B cell (primary cell): ENCODE measurements around the gene NUDT3. TPM values are rescaled to one million over a fixed set of nuclear protein-coding genes. Genes with fewer than 3 reads are reported as not detected.

ENCODE experiments used
- ATAC-seq: fragments of 200-7000 bp; cut with Tn5 transposase; one replicate; pipeline ENCODE4 v1.10.0; 2021; ENCODE audit warnings: low read depth, mild to moderate bottlenecking, moderate number of reproducible peaks, moderate library complexity
- CTCF ChIA-PET: fragments of 350-600 bp; sonication (Branson Sonifier 250); formaldehyde crosslinking; loops from one replicate; lab custom pipeline; 2021; ENCODE audit warnings: antibody characterized with exemption, inconsistent platforms; lab: Charles Lee
- POLR2A ChIA-PET: fragments of 350-600 bp; sonication (Branson Sonifier 250); formaldehyde crosslinking; loops from one replicate; lab custom pipeline; 2021; ENCODE audit warnings: antibody characterized with exemption; lab: Charles Lee
- DNase-seq: peaks from one replicate; pipeline ENCODE4 v3.0.0; 2013
- H2AFZ ChIP-seq: 2 replicates; pipeline ENCODE4 v1.6.1; 2012; ENCODE audit warnings: mild to moderate bottlenecking, low read depth, low read length; ENCODE audit not compliant: insufficient read depth, poor library complexity, severe bottlenecking
- H3K27ac ChIP-seq, 2 donors: 1 replicate in 1 of 2; 2 replicates in 1 of 2; pipeline ENCODE4 v1.5.1; 2012 to 2013; ENCODE audit warnings: low read length in 2 of 2, mild to moderate bottlenecking in 2 of 2, moderate library complexity in 1 of 2
- H3K27me3 ChIP-seq, 4 experiments: fragments of 200-600 bp in 1 of 4; sonication (generic) in 1 of 4; replicated peaks in 1 of 4; 1 replicate in 2 of 4; 2 replicates in 2 of 4; pipeline versions ENCODE4 v1.6.1 to v1.7.0; 2013 to 2016; ENCODE audit warnings: low read length in 3 of 4, mild to moderate bottlenecking in 2 of 4, mixed read lengths in 1 of 4, moderate library complexity in 1 of 4; ENCODE audit not compliant: insufficient read depth in 4 of 4, control insufficient read depth in 3 of 4; ENCODE audit errors: control extremely low read depth in 1 of 4
- H3K36me3 ChIP-seq, 2 experiments: replicated peaks in 1 of 2; 1 replicate in 1 of 2; 2 replicates in 1 of 2; pipeline versions ENCODE4 v1.6.1 to v1.7.1; 2013; ENCODE audit warnings: low read length in 1 of 2; ENCODE audit not compliant: insufficient read depth in 2 of 2, control insufficient read depth in 1 of 2; ENCODE audit errors: control extremely low read depth in 1 of 2, extremely low read depth in 1 of 2
- H3K4me1 ChIP-seq, 2 donors: fragments of 200-600 bp in 1 of 2; sonication (generic) in 1 of 2; 1 replicate in 1 of 2; 2 replicates in 1 of 2; pipeline versions ENCODE4 v1.5.1 to v1.6.1; 2013 to 2017; ENCODE audit warnings: low read length in 2 of 2; ENCODE audit not compliant: control insufficient read depth in 2 of 2, insufficient read depth in 2 of 2
- H3K4me2 ChIP-seq: replicated peaks from 2 replicates; pipeline ENCODE3; 2012; ENCODE audit warnings: mild to moderate bottlenecking, low read depth, low read length; ENCODE audit not compliant: poor library complexity, severe bottlenecking
- H3K4me3 ChIP-seq, 5 experiments: fragments of 200-600 bp in 1 of 5; sonication (generic) in 1 of 5; 1 replicate in 3 of 5; 2 replicates in 2 of 5; pipeline versions ENCODE4 v1.5.1 to v1.7.0; 2011 to 2016; ENCODE audit warnings: low read length in 4 of 5, mild to moderate bottlenecking in 4 of 5, low read depth in 2 of 5, control low read depth in 1 of 5, moderate library complexity in 1 of 5; ENCODE audit not compliant: insufficient read depth in 1 of 5; ENCODE audit errors: control extremely low read depth in 1 of 5, extremely low read depth in 1 of 5
- H3K79me2 ChIP-seq: fragments of 200-600 bp; sonication (generic); one replicate; pipeline ENCODE4 v1.6.0; 2016; ENCODE audit warnings: low read length; ENCODE audit not compliant: control insufficient read depth, insufficient read depth
- H3K9ac ChIP-seq: fragments of 200-600 bp; sonication (generic); 2 replicates; pipeline ENCODE4 v1.6.1; 2017; ENCODE audit warnings: mild to moderate bottlenecking, low read length, moderate library complexity
- H3K9me3 ChIP-seq, 3 donors: one replicate each; pipeline versions ENCODE4 v1.6.1 to v1.7.1; 2013; ENCODE audit warnings: low read length in 2 of 3; ENCODE audit not compliant: control insufficient read depth in 2 of 3, insufficient read depth in 1 of 3; ENCODE audit errors: control extremely low read depth in 1 of 3
- H4K20me1 ChIP-seq: 2 replicates; pipeline ENCODE4 v1.6.0; 2012; ENCODE audit warnings: mild to moderate bottlenecking, low read length; ENCODE audit not compliant: insufficient read depth, control insufficient read depth, poor library complexity, severe bottlenecking
- H3K27ac Mint-ChIP-seq: one replicate; pipeline ENCODE4 v1.8.0; 2021; ENCODE audit warnings: mixed read lengths
- H3K27me3 Mint-ChIP-seq: one replicate; pipeline ENCODE4 v1.8.0; 2021; ENCODE audit warnings: mixed read lengths
- H3K4me1 Mint-ChIP-seq: one replicate; pipeline ENCODE4 v1.8.0; 2021; ENCODE audit warnings: mixed read lengths
- H3K4me3 Mint-ChIP-seq: one replicate; pipeline ENCODE4 v1.8.0; 2021; ENCODE audit warnings: mixed read lengths
- H3K9me3 Mint-ChIP-seq: one replicate; pipeline ENCODE4 v1.8.0; 2022; ENCODE audit warnings: mixed read lengths; ENCODE audit not compliant: insufficient read depth
- CTCF ChIP-seq: fragments of 200-600 bp; IDR thresholded peaks from one replicate; pipeline ENCODE4 v1.8.0; 2022; ENCODE audit warnings: antibody characterized with exemption, mild to moderate bottlenecking
- EZH2 ChIP-seq: IDR thresholded peaks from 2 replicates; pipeline ENCODE4 v1.6.1; 2012; ENCODE audit warnings: borderline replicate concordance, low read depth, mild to moderate bottlenecking, moderate library complexity, low read length; ENCODE audit not compliant: insufficient read depth, poor library complexity, severe bottlenecking
- WGBS: methylation state at CpG from one replicate; pipeline ENCODE4 v1.1.5; 2013; ENCODE audit warnings: missing lambda C conversion rate; ENCODE audit not compliant: insufficient coverage; 5-methylcytosine and 5-hydroxymethylcytosine counted together
- intact Hi-C: fragments of 100-400 bp; cut with micrococcal nuclease; formaldehyde crosslinking; loops from one replicate; pipeline ENCODE4 v1.10.0; 2022
- polyA plus RNA-seq: library from polyadenylated mRNA; depleted of rRNA; stranded (reverse); fragments of >200 nt; gene quantifications from 2 replicates; pipeline ENCODE4 v1.2.3, GENCODE V29; 2012
- total RNA-seq, 2 donors: library from RNA; stranded (reverse); fragments of 120-200 nt in 1 of 2; gene quantifications; 1 replicate in 1 of 2; 2 replicates in 1 of 2; pipeline versions ENCODE4 v1.2.3 to v1.2.4, GENCODE V29; 2013 to 2022

The NUDT3 gene
- total and polyA plus RNA-seq, 2 donors (not counting 1 experiment from before 2014, with no cell fraction given) = 18.2 to 37.4 TPM

GRCh38 chr6:34389034-34389433 is 3.4 kb downstream of the NUDT3 start:
- Mint-ChIP-seq H3K9me3 (no peaks in the 10 kb centered on the region), H3K27ac (no peak overlapping the region), H3K4me3 (no peak overlapping the region), H3K27me3 (no peaks in the 10 kb centered on the region), H3K4me1 (peaks cover 48% of the 10 kb centered on the region)
- H3K9me3 ChIP-seq = no peaks in the 10 kb centered on the region
- POLR2A ChIA-PET = no interaction called here
- peaks cover 0 to 1% of the 10 kb centered on the region in 2 experiments for H3K36me3 ChIP-seq
- no peak overlapping the region for H3K27ac ChIP-seq
- ATAC-seq (no peak), DNase-seq (no peak)
- H3K27me3 ChIP-seq = no peaks in the 10 kb centered on the region
- H3K4me2 ChIP-seq = no peak overlapping the region
- peaks cover 97% of the 10 kb centered on the region for H3K79me2 ChIP-seq
- intact Hi-C loops = no loop called here
- no peak overlapping the region for H3K4me3 ChIP-seq
- TF ChIP-seq EZH2 = no peak
- no peak for TF ChIP-seq CTCF
- no peak overlapping the region for H3K9ac ChIP-seq
- CTCF ChIA-PET = interaction anchor here (5.5 kb wide), 1 partner anchor 140 kb away, joined by 48 read pairs; the partner anchor contains the start of gene SMIM29
- WGBS = no CpG with 5 or more reads among the region's 3 CpGs
- peaks cover 36% of the 10 kb centered on the region for H4K20me1 ChIP-seq
- no peak overlapping the region for H2AFZ ChIP-seq
- peaks cover 15 to 28% of the 10 kb centered on the region in 2 donors for H3K4me1 ChIP-seq

DNA sequence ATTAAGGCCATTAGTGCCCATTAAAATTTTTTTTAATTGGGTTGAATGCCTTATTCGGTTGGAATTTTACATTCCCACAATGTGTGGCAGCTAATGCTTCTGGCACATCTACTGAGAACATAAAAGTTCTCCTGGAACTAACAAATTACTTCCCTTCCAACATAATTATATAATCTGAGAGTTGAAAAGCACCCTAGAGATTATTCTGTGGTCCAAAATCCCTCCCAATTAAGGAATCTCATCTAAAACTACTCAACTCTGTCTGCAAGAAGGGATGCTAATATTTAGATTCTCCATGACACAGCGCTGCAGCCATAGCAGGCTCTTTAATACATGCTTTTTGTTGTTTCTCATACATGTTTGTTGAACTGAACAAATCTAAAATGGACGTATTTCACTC is 4.0 kb downstream of the NUDT3 start:
- no peak overlapping the region for H3K4me2 ChIP-seq
- ChIA-PET POLR2A (no interaction called here), CTCF (interaction anchor here (5.5 kb wide), 1 partner anchor 139 kb away, joined by 48 read pairs; the partner anchor contains the start of gene SMIM29)
- H3K4me3 ChIP-seq = no peak overlapping the region
- no peak for ATAC-seq
- peaks cover 15 to 22% of the 10 kb centered on the region in 2 donors for H3K4me1 ChIP-seq
- H3K79me2 ChIP-seq = peaks cover 97% of the 10 kb centered on the region
- peaks cover 0 to 1% of the 10 kb centered on the region in 2 experiments for H3K36me3 ChIP-seq
- H4K20me1 ChIP-seq = peaks cover 39% of the 10 kb centered on the region
- Mint-ChIP-seq H3K4me1 (peaks cover 48% of the 10 kb centered on the region), H3K9me3 (no peaks in the 10 kb centered on the region), H3K4me3 (no peak overlapping the region), H3K27me3 (no peaks in the 10 kb centered on the region), H3K27ac (no peak overlapping the region)
- no peak overlapping the region for H3K27ac ChIP-seq
- TF ChIP-seq CTCF (no peak), EZH2 (no peak)
- no peak overlapping the region for H3K9ac ChIP-seq
- WGBS = 100% methylated on average over 1 of the region's 3 CpGs
- H2AFZ ChIP-seq = no peak overlapping the region
- no peak for DNase-seq
- intact Hi-C loops = no loop called here
- no peaks in the 10 kb centered on the region for H3K9me3 ChIP-seq
- no peaks in the 10 kb centered on the region for H3K27me3 ChIP-seq
